ENCODE measurements around the gene ADPRHL1.

The ADPRHL1 gene

DNA sequence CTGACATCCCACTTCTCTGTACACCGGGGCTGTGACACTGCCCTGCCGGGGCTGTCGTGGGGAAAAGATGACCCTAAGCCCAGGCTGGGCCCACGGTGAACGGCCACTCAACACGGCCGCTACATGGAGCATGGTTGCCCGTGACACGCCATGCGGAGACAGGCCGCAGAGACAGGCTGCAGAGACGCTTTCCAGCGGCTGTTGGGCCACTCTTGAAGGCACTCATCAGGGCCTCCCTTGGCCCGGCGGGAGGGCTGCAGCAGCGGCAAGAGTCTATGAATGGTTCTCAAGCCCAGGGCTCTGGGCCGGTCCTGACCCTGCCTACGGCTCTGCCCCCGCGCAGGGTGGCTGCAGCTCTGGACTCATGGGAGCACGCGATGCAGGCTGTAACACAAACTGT is 22.1 kb downstream of the ADPRHL1 start:
- no peak for DNase-seq (ENCODE audit: low read depth)

DNA sequence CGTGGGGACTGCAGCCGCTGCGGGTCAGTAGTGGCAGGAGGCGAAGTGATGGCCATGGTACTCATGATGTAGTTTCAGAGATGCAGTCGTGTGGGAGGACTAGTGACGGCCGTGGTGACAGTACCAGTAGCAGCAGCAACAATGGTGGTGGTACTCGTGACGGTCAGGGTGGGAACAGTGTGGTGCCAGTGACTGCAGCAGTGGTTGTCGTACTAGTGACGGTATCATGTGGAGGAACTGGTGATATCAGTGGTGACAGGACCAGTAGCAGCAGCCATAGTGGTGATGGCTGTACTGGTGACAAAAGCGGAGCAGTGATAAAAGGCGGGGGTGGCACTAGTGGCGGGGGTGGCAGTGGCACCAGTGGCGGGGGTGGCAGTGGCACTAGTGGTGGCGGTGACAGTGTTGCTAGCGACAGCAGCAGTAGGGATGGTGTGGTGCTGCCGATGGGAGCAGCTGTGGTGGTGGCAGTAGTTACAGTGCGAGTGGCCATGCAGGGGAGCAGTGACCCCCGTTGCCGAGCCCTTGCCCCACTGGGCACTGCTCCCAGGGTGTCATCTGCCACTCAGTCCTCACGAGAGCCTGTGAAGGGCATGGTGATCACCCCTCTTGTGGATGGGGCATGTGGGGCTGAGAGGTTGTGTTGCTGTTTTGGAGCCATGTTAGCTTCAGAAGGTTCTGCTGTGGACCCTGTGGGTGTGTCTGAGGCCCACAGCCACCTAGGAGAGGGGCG is 22.7 kb downstream of the ADPRHL1 start:
- no peak for DNase-seq (ENCODE audit: low read depth)

DNA sequence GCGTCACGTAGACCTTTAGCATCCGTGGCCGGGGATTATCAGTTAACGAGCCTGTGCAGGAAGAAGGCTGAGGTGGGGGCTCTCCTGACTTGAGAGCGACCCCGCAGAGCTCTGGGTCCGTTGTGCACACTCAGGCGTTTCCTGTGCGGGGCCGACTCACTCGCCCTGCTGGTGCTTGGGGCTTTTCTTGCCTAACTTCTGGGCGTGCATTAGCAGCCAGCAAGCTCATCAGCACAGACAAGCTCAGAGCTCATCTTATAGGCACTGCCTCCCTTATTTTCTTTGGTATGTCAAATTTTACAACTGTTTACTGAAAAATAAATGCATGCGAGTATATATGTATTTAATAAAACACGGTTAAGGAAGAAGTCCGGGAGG is 23.7 kb downstream of the ADPRHL1 start:
- DNase-seq (ENCODE audit: low read depth), result no peak

DNA sequence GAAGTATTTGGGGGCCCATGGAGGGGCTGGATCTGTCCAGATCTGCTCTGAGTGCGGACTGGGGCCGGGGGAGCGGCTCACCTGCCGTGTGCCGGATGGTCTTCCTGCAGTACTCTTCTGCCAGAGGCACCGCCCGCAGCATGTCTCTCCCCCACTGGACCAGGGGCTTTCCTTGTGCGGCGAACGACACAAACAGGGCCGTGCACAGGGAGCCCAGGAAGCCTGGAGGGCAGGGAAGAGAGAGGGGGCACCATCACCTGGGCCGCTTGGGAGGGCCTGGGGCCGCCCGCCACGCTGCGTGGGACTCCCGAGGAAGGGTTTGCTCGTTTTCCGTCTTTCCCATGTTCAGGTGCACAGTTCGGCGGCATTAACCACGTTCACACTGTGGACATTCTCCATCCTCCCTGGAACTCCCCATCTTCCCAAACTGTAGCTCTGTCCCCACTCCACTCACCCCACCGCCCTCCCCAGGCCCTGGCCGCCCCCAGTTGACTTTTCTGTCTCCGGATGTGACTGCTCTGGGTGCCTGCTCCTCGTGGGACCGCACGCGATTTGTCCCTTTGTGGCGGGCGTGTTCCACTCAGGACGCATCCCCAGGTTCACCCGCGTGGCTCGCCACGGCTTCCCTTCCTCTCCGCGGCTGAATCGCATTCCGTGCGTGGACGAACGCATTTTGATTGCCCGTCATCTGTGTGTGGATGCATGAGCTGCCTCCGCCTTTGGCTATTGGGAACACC is 24.2 kb downstream of the ADPRHL1 start:
- no peak for DNase-seq (ENCODE audit: low read depth)

DNA sequence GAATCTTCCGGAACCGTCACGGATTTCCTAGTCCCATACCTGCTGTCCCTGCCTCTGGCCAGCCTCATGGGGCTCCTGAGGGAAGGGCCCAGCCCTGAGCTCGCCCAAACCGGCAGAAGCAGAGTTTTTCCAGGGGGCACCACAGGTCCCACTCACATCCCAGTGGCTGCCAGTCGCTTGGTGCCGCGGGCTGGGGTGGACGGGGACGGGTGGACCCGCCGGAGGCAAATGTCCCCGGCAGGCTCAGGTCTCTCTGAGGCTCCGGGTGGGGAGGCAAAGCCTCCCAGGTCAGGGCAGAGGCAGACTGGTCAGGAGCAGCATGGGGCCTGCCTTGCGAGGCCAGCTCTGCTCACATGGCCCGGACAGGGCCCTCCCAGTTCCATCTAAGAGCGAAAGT is 24.8 kb downstream of the ADPRHL1 start:
- DNase-seq (ENCODE audit: low read depth), result no peak

DNA sequence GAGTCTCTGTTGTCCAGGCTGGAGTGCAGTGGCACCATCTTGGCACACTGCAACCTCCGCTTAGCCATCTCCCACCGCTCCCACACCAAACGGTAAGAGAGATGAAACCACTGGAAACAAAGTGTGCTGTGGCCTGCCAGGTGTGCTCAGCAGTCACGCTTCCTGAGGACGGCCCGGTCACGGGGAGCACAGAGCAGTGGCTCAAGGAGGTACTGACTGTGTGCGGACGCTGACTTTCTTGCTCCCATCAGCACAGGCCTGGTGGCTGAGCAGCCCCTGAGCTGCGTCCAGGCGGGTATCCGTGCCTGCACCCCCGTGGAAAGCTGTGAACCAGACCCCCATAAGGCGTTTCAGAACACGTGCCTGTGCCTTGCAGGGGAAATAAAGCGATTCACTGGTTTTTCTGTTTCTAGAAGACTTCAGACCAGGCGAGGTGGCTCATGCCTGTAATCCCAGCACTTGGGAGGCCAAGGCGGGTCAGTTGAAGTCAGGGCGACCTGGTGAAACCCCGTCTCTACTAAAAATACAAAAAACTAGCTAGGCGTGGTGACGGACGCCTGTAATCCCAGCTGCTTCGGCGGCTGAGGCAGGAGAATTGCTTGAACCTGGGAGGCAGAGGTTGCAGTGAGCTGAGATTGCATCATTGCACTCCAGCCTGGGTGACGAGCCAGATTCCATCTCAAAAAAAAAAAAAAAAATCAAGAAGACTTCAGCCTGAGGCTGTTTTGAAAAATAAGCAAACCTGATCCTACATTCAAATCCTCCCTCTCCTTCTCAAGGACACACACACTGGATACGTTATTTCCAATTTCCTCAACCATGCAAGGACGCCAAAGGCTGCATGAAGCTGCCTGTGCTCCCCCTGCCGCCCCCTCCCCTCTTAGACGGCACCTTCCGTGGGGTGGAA is 25.5 kb downstream of the ADPRHL1 start:
- DNase-seq (ENCODE audit: low read depth), result no peak

DNA sequence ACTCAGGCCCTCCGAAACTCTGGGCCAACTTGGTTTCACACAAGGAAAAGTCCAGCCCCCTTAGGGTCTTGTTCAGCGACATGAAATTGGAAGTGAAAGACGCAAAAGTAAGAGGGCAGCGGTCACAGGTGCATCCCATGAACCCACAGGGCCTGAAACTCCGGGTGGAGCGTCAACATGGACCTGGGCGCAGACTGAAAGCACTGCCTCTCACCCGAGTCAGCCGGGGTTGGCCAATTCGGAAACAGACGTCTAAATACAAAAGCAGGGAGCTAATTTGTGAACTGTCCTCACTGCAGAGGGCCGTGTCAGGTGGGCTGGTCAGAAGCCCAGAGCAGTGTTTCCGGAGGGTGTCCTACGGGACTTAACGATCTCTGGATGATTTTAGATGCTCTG is 26.7 kb downstream of the ADPRHL1 start:
- DNase-seq (ENCODE audit: low read depth), result no peak

DNA sequence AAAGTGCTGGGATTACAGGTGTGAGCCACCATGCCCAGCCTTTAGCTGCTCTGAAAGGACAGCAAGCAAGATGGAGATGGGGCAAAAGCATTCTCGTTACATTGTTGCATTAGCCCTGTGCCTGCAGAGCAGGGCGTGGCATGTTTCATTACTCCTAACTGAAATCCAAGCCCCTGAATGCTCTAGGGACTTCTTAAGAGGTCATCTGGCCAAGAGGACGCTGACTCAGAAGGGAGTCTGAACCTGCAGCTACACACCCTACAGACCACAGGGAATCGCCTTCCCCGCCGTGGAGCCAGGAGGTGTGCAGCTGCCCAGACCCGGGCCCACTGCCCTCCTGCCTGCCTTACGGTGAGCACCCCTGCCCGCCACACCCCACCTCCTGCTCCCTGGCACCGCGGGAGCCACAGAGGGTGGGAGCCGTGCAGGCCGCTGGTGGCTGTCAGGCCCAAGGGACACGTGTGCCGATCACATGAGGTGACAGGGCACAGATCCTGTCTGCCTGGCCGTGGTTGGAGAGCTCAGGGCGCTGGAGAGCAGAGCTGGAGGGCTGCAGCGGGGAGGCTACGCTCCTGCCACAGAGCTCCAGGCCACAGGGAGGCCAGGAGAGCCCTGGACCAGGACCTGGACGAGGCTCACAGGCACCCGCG is 27.2 kb downstream of the ADPRHL1 start:
- DNase-seq (ENCODE audit: low read depth), result no peak

DNA sequence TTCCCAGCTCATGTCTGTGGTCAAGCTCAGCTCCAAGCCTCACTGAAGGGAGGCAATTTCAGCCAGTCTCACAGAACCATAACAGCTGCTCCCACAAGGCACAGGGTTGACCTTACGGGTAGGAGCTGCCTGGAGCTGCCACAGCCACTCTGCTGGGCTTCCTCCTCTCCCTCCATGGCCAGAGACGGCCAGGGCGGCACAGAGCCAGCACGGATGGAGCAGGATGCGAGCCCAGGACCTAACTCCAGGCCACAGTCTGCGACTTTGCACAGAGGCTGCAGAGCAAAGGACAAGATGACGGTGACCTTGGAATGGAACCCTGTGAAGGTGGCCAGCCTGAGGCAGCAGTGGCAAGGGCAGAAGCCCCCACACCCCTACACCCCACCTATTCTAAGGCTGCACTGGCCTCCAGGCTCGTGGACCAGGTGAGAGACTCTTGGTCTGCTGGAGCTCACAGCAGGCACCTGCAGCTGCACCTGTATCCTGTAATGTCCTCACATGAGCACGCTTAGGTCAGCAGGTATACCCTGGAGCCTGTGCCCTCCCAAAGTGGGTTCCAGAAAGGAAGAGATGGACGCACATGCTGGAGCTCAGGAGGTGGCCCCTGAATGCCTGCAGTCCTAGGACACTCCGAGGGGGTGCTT is 29.6 kb downstream of the ADPRHL1 start:
- no peak for DNase-seq (ENCODE audit: low read depth)

DNA sequence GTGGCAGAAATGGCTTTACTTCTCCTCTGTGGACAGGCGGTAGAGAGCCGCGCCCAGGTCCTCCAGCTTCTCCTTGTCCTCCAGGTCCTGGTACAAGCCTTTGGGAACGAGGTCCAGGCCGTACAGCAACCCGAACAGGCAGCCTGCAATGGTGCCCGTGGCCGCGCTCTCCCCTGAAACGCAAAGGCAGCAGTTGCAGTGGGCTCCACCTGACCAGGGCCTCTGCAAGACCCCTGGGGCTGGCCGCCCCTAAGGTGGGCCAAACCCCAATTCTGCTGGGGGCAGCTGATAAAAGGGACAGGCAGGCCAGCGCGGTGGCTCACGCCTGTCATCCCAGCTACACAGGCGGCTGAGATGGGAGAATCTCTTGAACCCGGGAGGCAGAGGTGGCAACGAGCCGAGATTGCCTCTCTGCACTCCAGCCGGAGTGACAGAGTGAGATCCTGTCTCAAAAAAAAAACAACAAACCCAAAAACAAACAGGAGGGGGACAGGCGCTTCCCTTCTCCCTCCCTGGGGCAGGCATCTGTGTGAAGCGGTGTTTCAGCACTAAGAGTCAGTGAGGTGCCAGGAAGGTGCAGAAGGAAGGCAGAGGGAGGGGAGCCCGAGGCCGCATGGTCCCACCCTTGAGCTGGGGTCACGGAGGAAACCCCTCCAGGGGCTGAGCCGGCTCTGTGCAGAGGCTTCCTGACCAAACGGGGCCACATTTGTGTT is 30.3 kb downstream of the ADPRHL1 start:
- DNase-seq (ENCODE audit: low read depth), result no peak

DNA sequence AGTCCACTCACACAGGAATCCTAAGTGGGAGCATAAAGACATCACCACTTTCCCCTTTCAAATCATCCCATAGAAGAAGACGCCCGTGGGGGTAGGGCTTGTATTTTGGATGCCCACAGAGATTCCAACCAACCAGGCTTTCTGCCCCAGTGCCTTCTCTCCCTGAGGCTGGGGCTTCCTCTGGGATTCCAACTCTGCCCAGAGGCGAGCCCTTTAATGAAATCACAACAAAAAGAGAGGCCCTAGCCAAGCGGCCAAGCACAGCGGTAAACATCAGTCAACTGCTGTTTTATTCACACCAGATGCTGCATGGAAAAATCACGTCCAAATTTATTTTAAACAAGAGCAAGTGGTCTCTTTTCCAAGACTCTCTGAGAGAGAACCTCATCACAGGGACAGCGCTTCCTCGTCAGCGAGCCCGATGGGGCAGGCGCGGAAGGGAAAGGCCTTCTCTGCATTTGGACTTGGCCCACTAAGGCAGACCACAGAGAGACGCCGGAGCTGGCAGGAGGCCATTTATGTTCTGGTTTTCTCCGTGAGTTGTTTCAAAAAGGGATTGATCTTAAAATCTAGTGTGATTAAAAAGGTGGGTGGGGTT is 31.5 kb downstream of the ADPRHL1 start:
- DNase-seq (ENCODE audit: low read depth), result no peak

DNA sequence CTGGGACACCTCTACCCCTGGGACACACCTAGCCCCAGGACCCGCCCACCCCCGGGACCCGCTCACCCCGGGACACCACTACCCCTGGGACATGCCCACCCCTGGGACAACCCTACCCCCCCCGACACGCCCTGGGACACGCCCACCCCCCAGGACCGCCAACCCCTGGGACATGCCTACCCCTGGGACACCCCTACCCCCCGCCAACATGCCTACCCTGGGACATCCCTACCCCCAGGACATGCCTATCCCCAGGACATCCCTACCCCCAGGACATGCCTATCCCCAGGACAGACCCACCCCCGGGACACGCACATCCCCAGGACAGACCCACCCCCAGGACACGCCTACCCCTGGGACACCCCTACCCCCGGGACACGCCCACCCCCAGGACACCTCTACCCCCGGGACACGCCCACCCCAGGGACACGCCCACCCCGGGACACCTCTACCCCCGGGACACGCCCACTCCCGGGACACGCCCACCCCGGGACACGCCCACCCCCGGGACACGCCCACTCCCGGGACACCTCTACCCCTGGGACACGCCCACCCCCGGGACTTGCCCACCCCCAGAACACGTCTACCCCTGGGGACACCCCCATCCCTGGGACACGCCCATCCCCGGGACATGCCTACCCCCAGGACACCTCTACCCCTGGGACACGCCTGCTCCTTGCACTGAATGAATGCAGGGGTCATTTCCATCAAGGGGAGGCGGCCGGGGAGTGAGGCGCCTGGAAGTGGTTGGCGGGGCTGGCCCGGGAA is 32.3 kb downstream of the ADPRHL1 start:
- no peak for DNase-seq (ENCODE audit: low read depth)

DNA sequence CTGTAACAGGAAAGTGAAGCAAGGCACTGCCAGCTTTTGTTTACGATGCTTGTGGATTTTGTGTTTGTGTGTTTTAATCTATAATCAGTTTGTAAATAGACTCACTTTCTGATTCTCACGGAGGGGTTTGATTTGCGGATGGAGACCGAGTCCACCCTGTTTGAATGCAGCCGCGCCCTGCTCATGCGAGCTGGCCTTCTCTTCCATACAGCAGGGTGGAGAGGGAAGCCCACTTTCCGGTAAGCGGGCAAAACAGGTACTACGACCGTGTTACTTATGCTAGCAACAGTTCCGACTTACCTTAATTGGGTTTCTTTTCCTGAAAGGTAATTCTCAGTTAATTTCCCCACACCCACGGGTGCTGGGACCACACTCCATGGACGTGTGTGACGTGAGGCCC is 33.1 kb downstream of the ADPRHL1 start:
- no peak for DNase-seq (ENCODE audit: low read depth)

DNA sequence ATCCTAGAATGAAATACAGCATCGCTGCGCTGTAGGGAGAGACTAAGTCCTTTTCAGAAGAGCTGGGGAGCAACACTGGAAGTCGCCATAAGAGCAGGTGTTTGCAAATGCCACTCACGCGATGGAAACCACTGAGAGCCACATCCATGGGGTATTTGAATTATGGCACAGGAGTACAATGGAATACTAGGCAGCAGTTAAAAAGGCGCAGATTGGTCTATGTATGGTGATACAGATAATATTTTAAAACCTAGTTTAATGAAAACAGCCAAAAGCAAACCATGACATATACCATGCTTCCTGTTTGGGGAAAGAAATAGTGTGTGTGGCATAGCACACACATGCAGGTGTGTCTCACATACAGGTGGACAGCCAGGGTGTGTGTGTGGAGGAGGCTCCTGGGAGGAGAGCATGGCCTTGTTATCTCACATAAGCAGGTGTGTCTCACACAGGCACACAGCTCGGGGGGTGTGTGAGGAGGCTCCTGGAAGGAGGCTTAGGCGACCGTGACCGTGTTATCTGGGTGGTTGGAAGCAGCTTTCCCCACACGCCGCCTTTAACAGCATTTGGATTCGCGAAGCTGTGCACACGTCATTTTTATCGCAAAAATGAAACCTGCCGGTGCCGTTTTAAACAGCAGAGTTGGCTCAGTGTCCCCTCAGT is 33.6 kb downstream of the ADPRHL1 start:
- no peak for DNase-seq (ENCODE audit: low read depth)

DNA sequence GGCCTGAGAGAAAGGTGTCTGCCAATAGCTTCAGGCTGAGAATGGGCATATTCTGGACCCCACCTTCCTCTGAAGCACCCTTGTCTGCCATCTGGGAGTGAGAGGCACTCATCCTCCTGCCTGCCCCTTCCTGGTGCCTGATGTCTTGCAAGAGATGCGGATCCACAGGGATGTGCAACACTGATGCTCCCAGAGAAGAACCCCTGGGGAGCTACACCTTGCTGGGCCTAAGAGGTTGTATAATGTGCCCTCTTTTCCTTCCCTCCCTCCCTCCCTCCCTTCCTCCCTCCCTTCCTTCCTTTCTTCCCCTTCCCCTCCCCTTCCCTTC is 34.6 kb downstream of the ADPRHL1 start:
- DNase-seq (ENCODE audit: low read depth), result no peak

DNA sequence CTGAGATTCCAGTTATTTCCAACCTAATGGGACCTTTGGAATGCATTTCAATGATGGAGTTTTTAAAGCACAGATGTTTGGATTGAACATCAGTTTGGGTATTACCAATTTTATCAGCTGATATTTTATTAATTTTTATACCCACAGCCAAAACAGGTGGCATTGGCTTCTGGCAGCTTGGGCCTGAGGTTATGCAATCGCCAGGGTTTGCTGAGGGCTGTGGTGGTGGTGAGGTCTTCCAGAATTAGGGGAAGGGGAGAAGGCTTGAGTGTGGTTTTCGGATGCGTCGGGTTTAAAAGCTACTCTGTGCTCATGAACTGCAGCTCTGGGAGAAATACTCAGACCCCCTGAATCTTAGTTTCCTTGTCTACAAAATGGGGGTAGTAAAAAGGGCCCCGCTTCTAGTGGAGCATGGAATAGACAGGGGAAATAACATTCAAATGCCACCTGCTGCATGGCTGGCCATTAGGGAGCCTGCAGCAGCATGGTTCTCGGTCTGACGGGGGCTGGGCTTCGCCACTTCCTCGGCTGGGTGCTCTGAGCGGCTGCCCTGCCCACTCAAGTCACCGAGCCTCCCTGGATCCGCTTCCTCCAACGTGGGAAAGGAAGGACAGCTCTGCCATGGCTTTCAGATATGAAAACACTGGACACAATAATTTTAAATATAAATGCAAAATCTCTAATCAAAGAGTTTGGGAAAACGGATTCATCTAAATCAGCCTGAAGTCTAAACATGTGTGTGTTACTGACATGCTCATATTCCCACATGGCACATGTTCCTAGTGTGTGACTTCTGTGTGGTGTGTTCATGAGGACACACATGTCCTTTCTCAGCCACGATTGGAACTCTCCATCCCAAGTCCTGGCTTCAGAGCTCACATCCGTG is 35.2 kb downstream of the ADPRHL1 start:
- DNase-seq (ENCODE audit: low read depth), result no peak

DNA sequence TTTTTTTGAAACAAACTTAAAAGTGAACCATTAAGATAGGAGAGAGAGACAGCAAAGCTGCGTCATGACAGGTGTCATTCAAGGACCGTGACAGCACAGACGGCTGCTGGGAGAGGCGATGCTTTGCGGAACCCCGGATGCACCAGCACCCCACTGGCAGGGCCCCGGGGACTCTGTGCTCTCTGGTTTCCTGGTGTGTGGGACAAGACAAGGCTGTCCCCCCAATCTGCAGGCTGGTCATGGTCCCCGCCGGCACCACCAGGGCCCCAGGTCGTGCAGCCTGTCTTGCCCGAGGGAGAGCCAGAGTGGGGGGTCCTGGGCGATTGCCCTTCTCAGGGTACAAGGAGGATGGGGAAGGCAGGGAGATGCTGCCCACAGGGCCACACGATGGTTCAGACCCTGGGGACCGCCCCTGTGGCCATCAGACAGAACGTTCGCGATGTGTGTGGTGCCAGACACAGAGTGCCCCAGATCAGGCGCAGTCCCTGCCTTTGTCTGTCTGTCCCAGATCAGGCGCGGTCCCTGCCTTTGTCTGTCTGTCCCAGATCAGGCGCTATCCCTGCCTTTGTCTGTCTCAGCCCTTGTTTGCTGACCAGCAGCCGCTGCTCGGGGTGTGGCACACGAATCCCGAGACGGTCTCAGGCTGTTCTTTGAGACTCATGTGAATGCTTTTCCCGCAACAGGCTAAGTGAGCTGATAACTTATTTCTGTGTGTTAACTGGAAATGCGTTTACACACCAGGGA is 36.1 kb downstream of the ADPRHL1 start:
- no peak for DNase-seq (ENCODE audit: low read depth)

DNA sequence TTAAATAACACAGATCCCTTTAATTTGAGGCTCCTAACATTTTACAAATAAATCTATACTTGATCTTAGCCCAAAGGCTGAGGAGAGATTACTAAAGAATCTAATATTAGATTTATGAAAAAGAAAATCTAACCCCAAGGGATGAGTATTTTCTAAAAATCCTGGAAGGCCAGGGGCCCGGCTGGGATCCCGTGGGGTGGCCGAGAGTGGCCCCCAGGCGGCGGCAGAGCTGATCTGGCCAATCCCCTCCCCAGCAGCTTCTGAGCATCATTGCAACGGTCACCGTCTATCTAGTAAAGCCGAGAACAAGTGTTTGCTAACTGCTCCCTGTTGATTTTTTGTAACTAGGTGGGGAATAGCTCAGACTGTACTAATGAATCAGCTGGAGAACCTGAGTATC is 37.5 kb downstream of the ADPRHL1 start:
- DNase-seq (ENCODE audit: low read depth), result no peak

All from stimulated activated CD8-positive, alpha-beta memory T cell treated with anti-CD3 and anti-CD28 coated beads, Interleukin-4, amount 100 ng/mL, for 24 hours (primary cell).